SU-DHL-6 (cell line): Measurements from ENCODE around the gene GTF2F2.

Experiments
- H2AFZ ChIP-seq: fragments of 200-600 bp; sonication (generic); 2 replicates; pipeline ENCODE4 v1.6.1; 2014; ENCODE audit warnings: low read depth, mild to moderate bottlenecking, moderate library complexity, mixed read lengths, antibody characterized with exemption, low read length; ENCODE audit not compliant: severe bottlenecking
- H3F3A ChIP-seq: fragments of 200-600 bp; shearing (Covaris generic); 2 replicates; pipeline ENCODE4 v1.6.0; 2016; ENCODE audit warnings: antibody characterized with exemption, mild to moderate bottlenecking; ENCODE audit not compliant: insufficient read depth
- H3K27ac ChIP-seq: fragments of 200-600 bp; sonication (generic); 2 replicates; pipeline ENCODE4 v1.5.1; 2016; ENCODE audit warnings: low read depth, mild to moderate bottlenecking, low read length, moderate library complexity, mixed read lengths
- H3K27me3 ChIP-seq: fragments of 200-600 bp; sonication (generic), shearing (Covaris generic); 2 replicates; pipeline ENCODE4 v1.6.0; 2014; ENCODE audit warnings: mild to moderate bottlenecking, low read length
- H3K36me3 ChIP-seq: fragments of 200-600 bp; sonication (generic); 2 replicates; pipeline ENCODE4 v1.6.1; 2014; ENCODE audit warnings: mild to moderate bottlenecking, low read length, mixed read lengths
- H3K4me2 ChIP-seq: fragments of 300-600, 200-600 bp; shearing (Covaris generic), sonication (generic); 2 replicates; pipeline ENCODE4 v1.6.0; 2014; ENCODE audit warnings: low read length, low read depth, mild to moderate bottlenecking; ENCODE audit not compliant: poor library complexity, severe bottlenecking
- H3K4me3 ChIP-seq: fragments of 200-600 bp; sonication (generic); 2 replicates; pipeline ENCODE4 v1.5.1; 2014; ENCODE audit warnings: antibody characterized with exemption, low read length, mild to moderate bottlenecking, mixed read lengths; ENCODE audit not compliant: insufficient read depth, poor library complexity, severe bottlenecking
- H3K79me2 ChIP-seq: fragments of 200-600 bp; sonication (generic); 2 replicates; pipeline ENCODE4 v1.6.1; 2014; ENCODE audit warnings: mild to moderate bottlenecking, low read length, moderate library complexity; ENCODE audit not compliant: insufficient read depth
- H3K9ac ChIP-seq: fragments of 200-600 bp; sonication (generic); 2 replicates; pipeline ENCODE4 v1.7.0; 2014; ENCODE audit warnings: mild to moderate bottlenecking, low read length
- H3K9me2 ChIP-seq: fragments of 200-600 bp; sonication (generic); replicated peaks from 2 replicates; pipeline ENCODE4 v1.6.1; 2014; ENCODE audit warnings: low read length; ENCODE audit not compliant: insufficient read depth
- H3K9me3 ChIP-seq: fragments of 200-600 bp; sonication (generic); 2 replicates; pipeline ENCODE4 v1.6.1; 2014; ENCODE audit warnings: low read length, mixed read lengths; ENCODE audit not compliant: insufficient read depth
- H4K20me1 ChIP-seq: fragments of 200-600 bp; sonication (generic); 2 replicates; pipeline ENCODE4 v1.6.1; 2014; ENCODE audit warnings: low read depth, mild to moderate bottlenecking, antibody characterized with exemption, low read length, moderate library complexity, mixed read lengths
- EZH2phosphoT487 ChIP-seq: fragments of 200-600 bp; sonication (generic), shearing (Covaris generic); conservative IDR thresholded peaks from 2 replicates; pipeline ENCODE4 v1.6.1; 2018; ENCODE audit warnings: mild to moderate bottlenecking, antibody characterized with exemption, low read length, moderate library complexity, mixed read lengths
- TF ChIP-seq, protein P1 (sequence below): fragments of 200-600 bp; sonication (generic); IDR thresholded peaks from one replicate; pipeline ENCODE4 v1.5.1; 2017; ENCODE audit warnings: antibody characterized with exemption, mild to moderate bottlenecking, low read length, moderate library complexity; ENCODE audit not compliant: insufficient read depth, poor library complexity, severe bottlenecking

GTF2F2 gene

DNA sequence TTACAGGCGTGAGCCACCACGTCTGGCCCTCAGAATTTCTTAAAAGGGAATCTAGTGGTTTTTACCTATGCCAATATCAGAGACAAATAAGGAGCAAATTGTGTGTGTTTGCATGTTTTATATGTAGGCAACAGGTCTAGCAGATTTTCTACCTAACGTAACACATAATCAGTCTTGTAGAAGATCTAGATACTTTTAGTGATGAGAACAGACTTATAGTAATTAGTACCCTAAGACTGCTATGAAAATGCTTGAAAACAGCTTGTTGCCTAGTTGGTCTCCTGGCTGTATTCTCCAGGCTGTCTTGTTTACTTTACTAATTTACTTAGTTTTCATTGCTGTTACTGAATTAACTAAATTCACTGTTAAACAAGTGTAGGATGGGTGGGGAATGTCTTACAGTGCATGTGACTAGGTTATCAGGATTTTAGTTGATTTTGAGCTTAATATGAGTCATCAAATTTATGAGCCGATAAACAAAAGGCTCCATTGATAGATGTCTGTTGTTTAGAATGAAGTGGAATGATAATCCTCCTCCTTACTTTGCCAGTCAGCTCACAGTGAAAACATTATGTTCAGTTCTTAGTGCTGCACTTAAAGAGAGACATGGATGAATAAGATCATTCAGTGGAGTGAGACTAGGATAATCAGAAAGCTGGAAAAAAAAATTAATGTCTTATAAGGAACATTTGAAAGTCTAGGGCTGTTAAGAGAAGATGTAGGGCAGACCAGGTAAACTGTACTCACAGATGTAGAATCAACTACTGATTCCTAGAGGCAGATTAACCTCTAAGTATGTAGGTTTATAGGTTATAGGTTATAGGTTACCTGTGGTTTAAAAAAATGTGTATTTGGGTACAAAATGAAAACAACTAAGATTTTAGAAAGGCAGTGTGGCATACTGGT is 22.4 kb downstream of the GTF2F2 start:
- Histone ChIP-seq H2AFZ (no peak overlapping the region), H3K9ac (no peak overlapping the region), H3K4me3 (no peak overlapping the region), H3K27me3 (no peaks in the 10 kb centered on the region), H3K4me2 (no peak overlapping the region), H3K79me2 (peaks cover 75% of the 10 kb centered on the region), H3K36me3 (no peaks in the 10 kb centered on the region), H3K27ac (no peak overlapping the region), H3K9me2 (no peaks in the 10 kb centered on the region), H3F3A (no peaks in the 10 kb centered on the region), H4K20me1 (no peaks in the 10 kb centered on the region; the same call in 1 of the 2 replicates), H3K9me3 (no peaks in the 10 kb centered on the region)
- TF ChIP-seq, protein P1, sequence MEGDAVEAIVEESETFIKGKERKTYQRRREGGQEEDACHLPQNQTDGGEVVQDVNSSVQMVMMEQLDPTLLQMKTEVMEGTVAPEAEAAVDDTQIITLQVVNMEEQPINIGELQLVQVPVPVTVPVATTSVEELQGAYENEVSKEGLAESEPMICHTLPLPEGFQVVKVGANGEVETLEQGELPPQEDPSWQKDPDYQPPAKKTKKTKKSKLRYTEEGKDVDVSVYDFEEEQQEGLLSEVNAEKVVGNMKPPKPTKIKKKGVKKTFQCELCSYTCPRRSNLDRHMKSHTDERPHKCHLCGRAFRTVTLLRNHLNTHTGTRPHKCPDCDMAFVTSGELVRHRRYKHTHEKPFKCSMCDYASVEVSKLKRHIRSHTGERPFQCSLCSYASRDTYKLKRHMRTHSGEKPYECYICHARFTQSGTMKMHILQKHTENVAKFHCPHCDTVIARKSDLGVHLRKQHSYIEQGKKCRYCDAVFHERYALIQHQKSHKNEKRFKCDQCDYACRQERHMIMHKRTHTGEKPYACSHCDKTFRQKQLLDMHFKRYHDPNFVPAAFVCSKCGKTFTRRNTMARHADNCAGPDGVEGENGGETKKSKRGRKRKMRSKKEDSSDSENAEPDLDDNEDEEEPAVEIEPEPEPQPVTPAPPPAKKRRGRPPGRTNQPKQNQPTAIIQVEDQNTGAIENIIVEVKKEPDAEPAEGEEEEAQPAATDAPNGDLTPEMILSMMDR = no peak
- TF ChIP-seq EZH2phosphoT487 = no peak

- H3K27ac ChIP-seq = no peak overlapping the region
- no peaks in the 10 kb centered on the region for H3K36me3 ChIP-seq
- H3K9ac ChIP-seq = no peak overlapping the region
- H3K4me2 ChIP-seq = no peak overlapping the region
- H3K27me3 ChIP-seq = no peaks in the 10 kb centered on the region
- no peak overlapping the region for H2AFZ ChIP-seq
- no peaks in the 10 kb centered on the region for H3K9me3 ChIP-seq
- no peaks in the 10 kb centered on the region for H3F3A ChIP-seq
- H3K79me2 ChIP-seq = peaks cover 76% of the 10 kb centered on the region
- no peak overlapping the region for H3K4me3 ChIP-seq
- no peaks in the 10 kb centered on the region; the same call in 1 of the 2 replicates for H4K20me1 ChIP-seq
- no peaks in the 10 kb centered on the region for H3K9me2 ChIP-seq
- TF ChIP-seq, protein P1 = no peak
- no peak for TF ChIP-seq EZH2phosphoT487
Observed at GRCh38 chr13:45143346-45143751, 23.0 kb downstream of the GTF2F2 start.

DNA sequence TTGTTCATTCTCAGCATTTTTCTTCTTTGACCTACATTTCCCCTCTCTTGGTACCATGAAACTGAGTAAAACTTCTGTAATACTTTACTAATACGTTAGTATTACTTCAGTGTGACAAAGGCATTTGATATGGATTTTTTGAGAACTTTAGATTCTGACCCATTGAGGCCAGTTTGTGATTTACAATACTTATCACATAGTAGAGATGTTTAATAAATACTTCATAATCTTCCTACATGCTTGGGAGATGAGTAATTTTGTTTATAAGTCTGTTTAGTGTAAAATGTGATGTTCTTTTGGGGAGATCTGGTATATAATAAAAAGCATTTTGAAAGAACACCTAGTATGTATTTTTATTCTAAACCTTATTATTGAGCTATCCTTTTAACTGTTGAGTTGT is 29.7 kb downstream of the GTF2F2 start:
- H3K4me3 ChIP-seq = no peak overlapping the region
- H3K4me2 ChIP-seq = no peak overlapping the region
- TF ChIP-seq, protein P1 = no peak
- TF ChIP-seq EZH2phosphoT487 = no peak
- peaks cover 7% of the 10 kb centered on the region; the same call in 1 of the 2 replicates for H3K36me3 ChIP-seq
- no peak overlapping the region for H3K27ac ChIP-seq
- no peaks in the 10 kb centered on the region for H3K9me3 ChIP-seq
- no peak overlapping the region for H2AFZ ChIP-seq
- no peak overlapping the region for H3K9ac ChIP-seq
- H3K79me2 ChIP-seq = peaks cover 48% of the 10 kb centered on the region
- no peaks in the 10 kb centered on the region for H3K27me3 ChIP-seq
- no peaks in the 10 kb centered on the region; the same call in 1 of the 2 replicates for H4K20me1 ChIP-seq
- no peaks in the 10 kb centered on the region for H3K9me2 ChIP-seq
- H3F3A ChIP-seq = no peaks in the 10 kb centered on the region
